Raji (cell line): ENCODE measurements around the gene TRIML1.

Experiments used
- POLR2A ChIP-seq: IDR thresholded peaks from 2 replicates; pipeline ENCODE4 v1.6.1; 2011; ENCODE audit warnings: low read depth, low read length, control low read depth; ENCODE audit not compliant: insufficient read depth

The TRIML1 gene

GRCh38 chr4:188187106-188187505, 47.9 kb downstream of the TRIML1 start:
- no peak for TF ChIP-seq POLR2A

GRCh38 chr4:188190461-188190860, 51.2 kb downstream of the TRIML1 start:
- TF ChIP-seq POLR2A: no peak

- TF ChIP-seq POLR2A: no peak
Measured at GRCh38 chr4:188194421-188194820, 55.2 kb downstream of the TRIML1 start.

GRCh38 chr4:188195389-188195985, 56.2 kb downstream of the TRIML1 start:
- no peak for TF ChIP-seq POLR2A

GRCh38 chr4:188196134-188196735, 57.0 kb downstream of the TRIML1 start:
- TF ChIP-seq POLR2A: no peak
